Measurements from ENCODE around the gene RLIM. TPM values are rescaled to one million over a fixed set of nuclear protein-coding genes. Genes with fewer than 3 reads are reported as not detected.

Gene RLIM
- total RNA-seq, 1 donor from 2014 or later: 30.5 TPM

Other genes with a start within 250 kb of the RLIM start
- gene SLC16A2, start 193.1 kb downstream of the RLIM start, total RNA-seq: 0.08 and 0.20 TPM in 2 replicates

Data from activated T-helper 1 cell treated with anti-CD3 and anti-CD28 coated beads, Interleukin-12 subunit alpha, Interleukin-12 subunit beta, Interleukin-2, Interleukin-4 antibody, amounts not matched to agents 30 ng/mL and 10 ng/mL and 1 ng/mL, durations not matched to agents 14 hours and 24 hours and 36 hours (primary cell).